CD14-positive monocyte (primary cell): ENCODE measurements around the gene EXOSC10. TPM values are rescaled to one million over a fixed set of nuclear protein-coding genes. Genes with fewer than 3 reads are reported as not detected.
A peak's percentile ranks its signal among the peaks of the same experiment; 100 is the strongest.
"Not testable (repeated sequence)": the region's sequence is repeated elsewhere in the genome, so short reads cannot be mapped to it uniquely, and the experiment has no call there.

Experiments
- DNase-seq, 3 donors: peaks; one replicate each; pipeline ENCODE4 v3.0.0-alpha.2; 2011 to 2022
- H2AFZ ChIP-seq: 2 replicates; pipeline ENCODE4 v1.6.0; 2012; ENCODE audit warnings: mild to moderate bottlenecking, low read depth, low read length, inconsistent platforms; ENCODE audit not compliant: insufficient read depth, poor library complexity, severe bottlenecking
- H3K27ac ChIP-seq, 2 donors: 1 replicate in 1 of 2; 2 replicates in 1 of 2; pipeline ENCODE4 v1.5.1; 2012 to 2013; ENCODE audit warnings: low read length in 2 of 2, control low read depth in 1 of 2, inconsistent platforms in 1 of 2, low read depth in 1 of 2, mild to moderate bottlenecking in 1 of 2
- H3K27me3 ChIP-seq, 2 donors: one replicate each; pipeline versions ENCODE4 v1.6.0 to v1.6.1; 2011 to 2013; ENCODE audit warnings: low read length in 2 of 2; ENCODE audit not compliant: control insufficient read depth in 2 of 2, insufficient read depth in 2 of 2
- H3K36me3 ChIP-seq, 2 donors: replicated peaks in 1 of 2; 1 replicate in 1 of 2; 2 replicates in 1 of 2; pipeline versions ENCODE4 v1.5.1 to v1.6.1; 2012 to 2013; ENCODE audit warnings: low read length in 2 of 2, control low read depth in 1 of 2, inconsistent platforms in 1 of 2, mild to moderate bottlenecking in 1 of 2; ENCODE audit not compliant: insufficient read depth in 2 of 2, control insufficient read depth in 1 of 2
- H3K4me1 ChIP-seq, 2 donors: 1 replicate in 1 of 2; 2 replicates in 1 of 2; pipeline versions ENCODE4 v1.5.1 to v1.6.1; 2012 to 2013; ENCODE audit warnings: low read length in 2 of 2, control low read depth in 1 of 2, inconsistent platforms in 1 of 2, mild to moderate bottlenecking in 1 of 2, moderate library complexity in 1 of 2; ENCODE audit not compliant: insufficient read depth in 2 of 2, control insufficient read depth in 1 of 2
- H3K4me2 ChIP-seq: replicated peaks from 2 replicates; pipeline ENCODE3; 2012; ENCODE audit warnings: low read length, moderate library complexity, mild to moderate bottlenecking; ENCODE audit not compliant: poor library complexity, severe bottlenecking; ENCODE audit errors: extremely low read depth
- H3K4me3 ChIP-seq, 3 experiments: fragments of 200-600 bp in 1 of 3; sonication (generic) in 1 of 3; replicated peaks in 1 of 3; 1 replicate in 2 of 3; 2 replicates in 1 of 3; pipeline ENCODE4 v1.5.1; 2011 to 2013; ENCODE audit warnings: low read length in 3 of 3, mild to moderate bottlenecking in 3 of 3, control low read depth in 2 of 3, low read depth in 2 of 3, inconsistent platforms in 1 of 3, moderate library complexity in 1 of 3
- H3K79me2 ChIP-seq: 2 replicates; pipeline ENCODE4 v1.6.0; 2012; ENCODE audit warnings: mild to moderate bottlenecking, control low read depth, inconsistent platforms, low read length, moderate library complexity; ENCODE audit not compliant: insufficient read depth
- H3K9ac ChIP-seq: 2 replicates; pipeline ENCODE4 v1.6.0; 2017; ENCODE audit warnings: low read length, mild to moderate bottlenecking; ENCODE audit not compliant: insufficient read depth, poor library complexity, severe bottlenecking
- H3K9me3 ChIP-seq, 2 donors: replicated peaks in 1 of 2; 1 replicate in 1 of 2; 2 replicates in 1 of 2; pipeline versions ENCODE4 v1.5.1 to v1.6.1; 2012 to 2013; ENCODE audit warnings: low read length in 2 of 2, control low read depth in 1 of 2; ENCODE audit not compliant: control insufficient read depth in 1 of 2, insufficient read depth in 1 of 2
- H4K20me1 ChIP-seq: 2 replicates; pipeline ENCODE4 v1.6.0; 2012; ENCODE audit warnings: mild to moderate bottlenecking, low read length, control low read depth, moderate library complexity; ENCODE audit not compliant: insufficient read depth
- H3K27ac Mint-ChIP-seq, 7 donors: one replicate each; pipeline ENCODE4 v1.8.0; 2020; ENCODE audit warnings: mild to moderate bottlenecking in 7 of 7, mixed read lengths in 7 of 7, moderate library complexity in 6 of 7, inconsistent platforms in 2 of 7
- H3K27me3 Mint-ChIP-seq, 3 donors: one replicate each; pipeline ENCODE4 v1.8.0; 2021 to 2022; ENCODE audit warnings: low read depth in 3 of 3, mild to moderate bottlenecking in 3 of 3, mixed read lengths in 3 of 3, moderate library complexity in 3 of 3, inconsistent platforms in 1 of 3
- H3K36me3 Mint-ChIP-seq, 2 donors: one replicate each; pipeline ENCODE4 v1.8.0; 2020; ENCODE audit warnings: mixed read lengths in 2 of 2, inconsistent platforms in 1 of 2, mild to moderate bottlenecking in 1 of 2
- H3K4me1 Mint-ChIP-seq: one replicate; pipeline ENCODE4 v1.8.0; 2020; ENCODE audit warnings: mild to moderate bottlenecking, mixed read lengths
- H3K4me3 Mint-ChIP-seq, 2 donors: one replicate each; pipeline ENCODE4 v1.8.0; 2020; ENCODE audit warnings: mild to moderate bottlenecking in 2 of 2, mixed read lengths in 2 of 2, moderate library complexity in 1 of 2
- H3K9me3 Mint-ChIP-seq, 7 donors: one replicate each; pipeline ENCODE4 v1.8.0; 2020 to 2022; ENCODE audit warnings: mixed read lengths in 7 of 7, mild to moderate bottlenecking in 6 of 7, moderate library complexity in 6 of 7, inconsistent platforms in 2 of 7
- WGBS: methylation state at CpG from one replicate; pipeline ENCODE4 v1.1.5; 2013; ENCODE audit warnings: missing lambda C conversion rate; ENCODE audit not compliant: insufficient coverage; 5-methylcytosine and 5-hydroxymethylcytosine counted together
- intact Hi-C, 2 donors: fragments of 100-400 bp; cut with micrococcal nuclease; formaldehyde crosslinking; loops; one replicate each; pipeline versions ENCODE4 v1.15.0 to v1.15.1; 2023
- polyA plus RNA-seq, 3 donors: library from polyadenylated mRNA; depleted of rRNA in 1 of 3; unstranded in 2 of 3; stranded (reverse) in 1 of 3; fragments of 300-500 nt in 2 of 3; fragments of >200 nt in 1 of 3; fragmentation: Illumina TruSeq in 2 of 3; gene quantifications; 1 replicate in 2 of 3; 2 replicates in 1 of 3; pipeline ENCODE4 v1.2.3, GENCODE V29; 2012 to 2021
- TF ChIP-seq, protein P1 (sequence below): fragments of 200-600 bp; IDR thresholded peaks from one replicate; pipeline ENCODE4 v1.8.0; 2022; ENCODE audit warnings: antibody characterized with exemption, mild to moderate bottlenecking

Gene EXOSC10
- polyA plus RNA-seq, 3 donors = 24.0 to 66.3 (median 27.4) TPM

GRCh38 chr1:11064942-11065341 lies 34.7 kb downstream of the EXOSC10 start:
- Mint-ChIP-seq H3K4me1 (peaks cover 13% of the 10 kb centered on the region), H3K27ac (no peak overlapping the region), H3K9me3 (peaks cover 0 to 7% (median 2%) of the 10 kb centered on the region in 7 donors), H3K36me3 (peaks cover 49 to 66% of the 10 kb centered on the region in 2 donors), H3K4me3 (no peak overlapping the region), H3K27me3 (no peaks in the 10 kb centered on the region)
- H3K4me2 ChIP-seq = no peak overlapping the region
- H4K20me1 ChIP-seq = no peaks in the 10 kb centered on the region
- H3K36me3 ChIP-seq = peaks cover 50 to 62% of the 10 kb centered on the region in 2 donors
- H3K9me3 ChIP-seq = no peaks in the 10 kb centered on the region
- TF ChIP-seq, protein P1, sequence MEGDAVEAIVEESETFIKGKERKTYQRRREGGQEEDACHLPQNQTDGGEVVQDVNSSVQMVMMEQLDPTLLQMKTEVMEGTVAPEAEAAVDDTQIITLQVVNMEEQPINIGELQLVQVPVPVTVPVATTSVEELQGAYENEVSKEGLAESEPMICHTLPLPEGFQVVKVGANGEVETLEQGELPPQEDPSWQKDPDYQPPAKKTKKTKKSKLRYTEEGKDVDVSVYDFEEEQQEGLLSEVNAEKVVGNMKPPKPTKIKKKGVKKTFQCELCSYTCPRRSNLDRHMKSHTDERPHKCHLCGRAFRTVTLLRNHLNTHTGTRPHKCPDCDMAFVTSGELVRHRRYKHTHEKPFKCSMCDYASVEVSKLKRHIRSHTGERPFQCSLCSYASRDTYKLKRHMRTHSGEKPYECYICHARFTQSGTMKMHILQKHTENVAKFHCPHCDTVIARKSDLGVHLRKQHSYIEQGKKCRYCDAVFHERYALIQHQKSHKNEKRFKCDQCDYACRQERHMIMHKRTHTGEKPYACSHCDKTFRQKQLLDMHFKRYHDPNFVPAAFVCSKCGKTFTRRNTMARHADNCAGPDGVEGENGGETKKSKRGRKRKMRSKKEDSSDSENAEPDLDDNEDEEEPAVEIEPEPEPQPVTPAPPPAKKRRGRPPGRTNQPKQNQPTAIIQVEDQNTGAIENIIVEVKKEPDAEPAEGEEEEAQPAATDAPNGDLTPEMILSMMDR = no peak
- no peak overlapping the region for H3K27ac ChIP-seq
- H3K4me3 ChIP-seq = no peak overlapping the region
- intact Hi-C loops = no loop called here
- no peak overlapping the region for H2AFZ ChIP-seq
- no peaks in the 10 kb centered on the region for H3K79me2 ChIP-seq
- H3K4me1 ChIP-seq = peaks cover 7 to 11% of the 10 kb centered on the region in 2 donors
- no peak for DNase-seq
- no peak overlapping the region for H3K9ac ChIP-seq
- WGBS = 90% methylated on average over 2 of the region's 3 CpGs
- H3K27me3 ChIP-seq = no peaks in the 10 kb centered on the region

DNA sequence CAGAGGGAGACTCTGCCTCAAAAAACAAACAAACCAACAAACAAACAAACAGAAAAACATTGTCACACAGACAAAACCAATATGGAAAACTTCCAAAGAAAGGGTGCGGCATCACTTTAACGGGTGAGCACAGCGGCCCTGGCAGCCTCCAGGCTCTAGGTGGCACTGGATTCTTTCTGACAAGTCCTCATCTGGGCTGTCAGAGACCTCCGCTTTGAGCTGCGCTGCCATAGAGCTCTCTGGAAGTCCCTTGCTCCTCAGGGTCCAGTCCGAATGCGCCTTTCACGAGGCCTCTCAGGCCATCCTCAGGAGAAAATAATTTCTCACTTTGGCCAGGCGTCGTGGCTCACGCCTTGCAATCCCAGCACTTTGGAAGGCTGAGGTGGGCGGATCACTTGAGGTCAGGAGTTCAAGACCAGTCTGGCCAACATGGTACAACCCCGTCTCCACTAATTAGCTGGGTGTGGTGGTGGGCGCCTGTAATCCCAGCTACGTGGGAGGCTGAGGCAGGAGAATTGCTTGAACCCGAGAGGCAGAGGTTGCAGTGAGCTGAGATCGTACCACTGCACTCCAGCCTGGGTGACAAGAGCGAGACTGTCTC lies 35.6 kb downstream of the EXOSC10 start:
- H3K27me3 ChIP-seq, H3K4me2 ChIP-seq, H3K27ac ChIP-seq, H3K79me2 ChIP-seq, H3K9ac ChIP-seq, H2AFZ ChIP-seq, intact Hi-C loops, H3K9me3 ChIP-seq, DNase-seq, H4K20me1 ChIP-seq, H3K4me3 ChIP-seq, H3K9me3 Mint-ChIP-seq, H3K27me3 Mint-ChIP-seq, H3K4me3 Mint-ChIP-seq: not testable (repeated sequence)
- H3K27ac Mint-ChIP-seq = peak overlapping the region in 1 of 7 donors; percentile 50
- Histone ChIP-seq H3K36me3 (peaks cover 41 to 53% of the 10 kb centered on the region in 2 donors), H3K4me1 (peaks cover 11 to 17% of the 10 kb centered on the region in 2 donors)
- H3K4me1 Mint-ChIP-seq = peaks cover 16% of the 10 kb centered on the region
- H3K36me3 Mint-ChIP-seq = peaks cover 40 to 57% of the 10 kb centered on the region in 2 donors
- 95% methylated on average over 8 of the region's 18 CpGs for WGBS
